Type B pancreatic cell (in vitro differentiated cells): ENCODE data around the gene C6orf120. TPM values are rescaled to one million over a fixed set of nuclear protein-coding genes. Genes with fewer than 3 reads are reported as not detected.
A peak's percentile ranks its signal among the peaks of the same experiment; 100 is the strongest.

Experiments
- DNase-seq: peaks from one replicate; pipeline ENCODE4 v3.0.0; 2021; ENCODE audit warnings: mixed read lengths; ENCODE audit not compliant: unreplicated experiment; ENCODE audit errors: extremely low spot score
- H3K27ac Mint-ChIP-seq: 2 replicates; pipeline ENCODE4 v1.8.0; 2021; ENCODE audit warnings: mild to moderate bottlenecking, mixed read lengths
- H3K27me3 Mint-ChIP-seq: 2 replicates; pipeline ENCODE4 v1.8.0; 2021; ENCODE audit warnings: mixed read lengths
- H3K36me3 Mint-ChIP-seq: 2 replicates; pipeline ENCODE4 v1.8.0; 2021; ENCODE audit warnings: mixed read lengths
- H3K4me1 Mint-ChIP-seq: one replicate; pipeline ENCODE4 v1.8.0; 2021; ENCODE audit warnings: mixed read lengths; ENCODE audit not compliant: unreplicated experiment
- H3K4me3 Mint-ChIP-seq: 2 replicates; pipeline ENCODE4 v1.8.0; 2021; ENCODE audit warnings: mild to moderate bottlenecking, mixed read lengths
- H3K9me3 Mint-ChIP-seq: 2 replicates; pipeline ENCODE4 v1.8.0; 2021; ENCODE audit warnings: mixed read lengths
- CTCF ChIP-seq: fragments of 200-600 bp; sonication (generic); conservative IDR thresholded peaks from 2 replicates; pipeline ENCODE4 v1.5.0; 2021; ENCODE audit warnings: antibody characterized with exemption, mild to moderate bottlenecking
- total RNA-seq: library from RNA; stranded (reverse); gene quantifications from 2 replicates; pipeline ENCODE4 v1.2.1, GENCODE V29; 2021; ENCODE audit warnings: low replicate concordance

C6orf120 gene
- total RNA-seq, 1 donor from 2014 or later: 30.4 TPM

- H3K9me3 Mint-ChIP-seq: no peaks in the 10 kb centered on the region
- H3K4me1 Mint-ChIP-seq: no peaks in the 10 kb centered on the region
- no peak for DNase-seq
- TF ChIP-seq CTCF: no peak
- peaks cover 18% of the 10 kb centered on the region for H3K36me3 Mint-ChIP-seq
- H3K27me3 Mint-ChIP-seq: no peaks in the 10 kb centered on the region
- H3K4me3 Mint-ChIP-seq: no peak overlapping the region
- peak overlapping the region; percentile 26 for H3K27ac Mint-ChIP-seq
These were observed 32.8 kb upstream of the C6orf120 start for GRCh38 chr6:169669147-169669546.

GRCh38 chr6:169669889-169670288 is 32.0 kb upstream of the C6orf120 start:
- H3K4me3 Mint-ChIP-seq: no peak overlapping the region
- H3K27ac Mint-ChIP-seq: no peak overlapping the region
- no peak for DNase-seq
- H3K9me3 Mint-ChIP-seq: no peaks in the 10 kb centered on the region
- no peaks in the 10 kb centered on the region for H3K27me3 Mint-ChIP-seq
- peaks cover 24% of the 10 kb centered on the region for H3K36me3 Mint-ChIP-seq
- no peak for TF ChIP-seq CTCF
- H3K4me1 Mint-ChIP-seq: no peaks in the 10 kb centered on the region

- Mint-ChIP-seq H3K27ac (no peak overlapping the region), H3K9me3 (no peaks in the 10 kb centered on the region), H3K36me3 (peaks cover 26% of the 10 kb centered on the region), H3K4me3 (no peak overlapping the region), H3K4me1 (no peaks in the 10 kb centered on the region), H3K27me3 (no peaks in the 10 kb centered on the region)
- DNase-seq: no peak
- no peak for TF ChIP-seq CTCF
These were observed 30.4 kb upstream of the C6orf120 start for GRCh38 chr6:169671563-169671962.

- H3K27me3 Mint-ChIP-seq: no peaks in the 10 kb centered on the region
These were observed 26.9 kb upstream of the C6orf120 start for GRCh38 chr6:169675011-169675410.

GRCh38 chr6:169677096-169677495 is 24.8 kb upstream of the C6orf120 start:
- Mint-ChIP-seq H3K27ac (no peak overlapping the region), H3K36me3 (peaks cover 65% of the 10 kb centered on the region)

More at GRCh38 chr6:169675011-169675410, 26.9 kb upstream of the C6orf120 start:
- Mint-ChIP-seq H3K27ac (no peak overlapping the region), H3K9me3 (no peaks in the 10 kb centered on the region), H3K4me1 (peaks cover 7% of the 10 kb centered on the region), H3K4me3 (no peak overlapping the region), H3K36me3 (peaks cover 49% of the 10 kb centered on the region)
- no peak for DNase-seq
- no peak for TF ChIP-seq CTCF

More at GRCh38 chr6:169677096-169677495, 24.8 kb upstream of the C6orf120 start:
- Mint-ChIP-seq H3K9me3 (peaks cover 4% of the 10 kb centered on the region), H3K4me1 (peaks cover 7% of the 10 kb centered on the region), H3K27me3 (no peaks in the 10 kb centered on the region), H3K4me3 (no peak overlapping the region)
- TF ChIP-seq CTCF: no peak
- DNase-seq: no peak
